DOHH2 (cell line): ENCODE measurements around the gene SIRPG.
"Not testable (repeated sequence)": the region's sequence is repeated elsewhere in the genome, so short reads cannot be mapped to it uniquely, and the experiment has no call there.

ENCODE experiments used
- H3F3A ChIP-seq: fragments of 200-600 bp; sonication (generic), shearing (Covaris generic); 2 replicates; pipeline ENCODE4 v1.6.0; 2016; ENCODE audit warnings: antibody characterized with exemption, mild to moderate bottlenecking; ENCODE audit not compliant: control insufficient read depth, insufficient read depth
- H3K27ac ChIP-seq: fragments of 200-600 bp; sonication (generic); 2 replicates; pipeline ENCODE4 v1.5.1; 2014; ENCODE audit warnings: low read depth, mild to moderate bottlenecking, low read length, moderate library complexity
- H3K27me3 ChIP-seq: fragments of 200-600 bp; sonication (generic); 2 replicates; pipeline ENCODE4 v1.6.1; 2014; ENCODE audit warnings: mild to moderate bottlenecking, low read length, mixed read lengths; ENCODE audit not compliant: control insufficient read depth
- H3K36me3 ChIP-seq: fragments of 200-600 bp; sonication (generic); 2 replicates; pipeline ENCODE4 v1.6.1; 2014; ENCODE audit warnings: mild to moderate bottlenecking, low read length, moderate library complexity, mixed read lengths; ENCODE audit not compliant: control insufficient read depth
- H3K4me1 ChIP-seq: fragments of 200-600 bp; sonication (generic); 2 replicates; pipeline ENCODE4 v1.6.1; 2014; ENCODE audit warnings: mild to moderate bottlenecking, low read length, mixed read lengths; ENCODE audit not compliant: control insufficient read depth
- H3K4me2 ChIP-seq: fragments of 200-600 bp; sonication (generic); 2 replicates; pipeline ENCODE4 v1.6.0; 2014; ENCODE audit warnings: mild to moderate bottlenecking, low read length, moderate library complexity
- H3K4me3 ChIP-seq: fragments of 200-600 bp; sonication (generic); 2 replicates; pipeline ENCODE4 v1.5.1; 2014; ENCODE audit warnings: mild to moderate bottlenecking, low read length, mixed read lengths
- H3K79me2 ChIP-seq: fragments of 200-600 bp; sonication (generic); 2 replicates; pipeline ENCODE4 v1.6.1; 2014; ENCODE audit warnings: mild to moderate bottlenecking, low read length, mixed read lengths; ENCODE audit not compliant: control insufficient read depth
- H3K9me2 ChIP-seq: fragments of 200-600 bp; sonication (generic); replicated peaks from 2 replicates; pipeline ENCODE4 v1.6.1; 2014; ENCODE audit warnings: mild to moderate bottlenecking, low read length, mixed read lengths; ENCODE audit not compliant: control insufficient read depth
- H3K9me3 ChIP-seq: fragments of 200-600 bp; sonication (generic); 2 replicates; pipeline ENCODE4 v1.6.1; 2014; ENCODE audit warnings: antibody characterized with exemption, low read length, mixed read lengths; ENCODE audit not compliant: control insufficient read depth, insufficient read depth
- H4K20me1 ChIP-seq: fragments of 200-600 bp; sonication (generic); 2 replicates; pipeline ENCODE4 v1.6.0; 2014; ENCODE audit warnings: low read depth, mild to moderate bottlenecking, antibody characterized with exemption, low read length, moderate library complexity; ENCODE audit not compliant: control insufficient read depth, insufficient read depth
- EZH2phosphoT487 ChIP-seq: fragments of 200-600 bp; sonication (generic); IDR thresholded peaks from 2 replicates; pipeline ENCODE4 v1.6.1; 2017; ENCODE audit warnings: borderline replicate concordance, mild to moderate bottlenecking, antibody characterized with exemption, low read length, moderate library complexity, mixed read lengths
- TF ChIP-seq, protein P1 (sequence below): fragments of 200-600 bp; sonication (generic); IDR thresholded peaks from one replicate; pipeline ENCODE4 v1.5.1; 2014; ENCODE audit warnings: antibody characterized with exemption, mild to moderate bottlenecking, low read depth, low read length; ENCODE audit not compliant: poor library complexity, severe bottlenecking

Gene SIRPG

DNA sequence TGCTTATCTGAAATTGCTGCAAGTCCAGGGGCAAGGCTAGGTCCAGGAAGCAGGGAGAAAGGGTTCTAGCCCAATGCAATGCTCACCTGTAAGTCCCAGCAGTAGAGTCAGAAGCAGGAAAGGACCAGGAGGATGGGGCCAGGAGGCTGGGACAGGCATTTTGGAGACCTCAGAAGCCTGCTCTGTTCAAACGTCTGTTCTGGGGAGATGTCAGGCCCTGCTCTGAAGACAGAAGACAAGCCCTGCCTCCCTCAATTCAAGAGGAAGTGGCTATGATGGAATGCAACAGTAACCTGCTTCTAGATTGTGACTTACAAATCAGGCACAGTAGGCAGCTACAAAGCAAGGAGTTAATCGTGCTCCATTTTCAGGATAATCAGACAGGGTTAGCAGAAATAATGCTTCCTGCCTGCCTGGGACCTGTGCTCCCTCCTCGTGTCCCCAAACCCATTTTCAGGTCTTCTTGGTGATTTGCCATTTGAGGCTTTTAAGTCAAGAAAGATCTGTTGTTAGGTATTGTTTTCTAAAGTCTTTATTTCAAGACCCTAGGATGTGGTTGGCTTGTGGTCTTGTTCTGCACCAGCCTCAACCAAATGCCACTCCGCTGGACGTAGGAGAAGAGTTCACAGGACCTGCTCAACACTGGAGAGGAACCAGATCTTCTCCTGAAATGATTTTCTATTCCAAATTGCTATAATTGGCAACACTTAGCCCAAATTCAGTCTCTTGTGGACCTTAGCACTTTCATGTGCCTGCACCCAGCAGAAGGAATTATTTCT is at the start of gene SIRPG:
TSS of gene SIRPG (minus strand) at position 224 of the 779 bp plus-strand sequence. CDS start at position 159, 65 bp downstream.
- Histone ChIP-seq H3K4me2 (no peak within 1 kb of the TSS), H3K27me3 (peaks cover 18% of the 10 kb centered on the region), H3F3A (no peaks in the 10 kb centered on the region), H3K4me3 (no peak within 1 kb of the TSS), H3K79me2 (no peaks in the 10 kb centered on the region), H3K27ac (no peak within 1 kb of the TSS), H4K20me1 (no peaks in the 10 kb centered on the region), H3K9me3 (no peaks in the 10 kb centered on the region), H3K4me1 (peaks cover 4% of the 10 kb centered on the region; the same call in 1 of the 2 replicates), H3K9me2 (no peaks in the 10 kb centered on the region), H3K36me3 (no peaks in the 10 kb centered on the region)
- TF ChIP-seq, protein P1, sequence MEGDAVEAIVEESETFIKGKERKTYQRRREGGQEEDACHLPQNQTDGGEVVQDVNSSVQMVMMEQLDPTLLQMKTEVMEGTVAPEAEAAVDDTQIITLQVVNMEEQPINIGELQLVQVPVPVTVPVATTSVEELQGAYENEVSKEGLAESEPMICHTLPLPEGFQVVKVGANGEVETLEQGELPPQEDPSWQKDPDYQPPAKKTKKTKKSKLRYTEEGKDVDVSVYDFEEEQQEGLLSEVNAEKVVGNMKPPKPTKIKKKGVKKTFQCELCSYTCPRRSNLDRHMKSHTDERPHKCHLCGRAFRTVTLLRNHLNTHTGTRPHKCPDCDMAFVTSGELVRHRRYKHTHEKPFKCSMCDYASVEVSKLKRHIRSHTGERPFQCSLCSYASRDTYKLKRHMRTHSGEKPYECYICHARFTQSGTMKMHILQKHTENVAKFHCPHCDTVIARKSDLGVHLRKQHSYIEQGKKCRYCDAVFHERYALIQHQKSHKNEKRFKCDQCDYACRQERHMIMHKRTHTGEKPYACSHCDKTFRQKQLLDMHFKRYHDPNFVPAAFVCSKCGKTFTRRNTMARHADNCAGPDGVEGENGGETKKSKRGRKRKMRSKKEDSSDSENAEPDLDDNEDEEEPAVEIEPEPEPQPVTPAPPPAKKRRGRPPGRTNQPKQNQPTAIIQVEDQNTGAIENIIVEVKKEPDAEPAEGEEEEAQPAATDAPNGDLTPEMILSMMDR = no peak
- TF ChIP-seq EZH2phosphoT487 = no peak

- not testable (repeated sequence) for H3K4me1 ChIP-seq, H4K20me1 ChIP-seq, H3K4me3 ChIP-seq, H3K79me2 ChIP-seq, H3K9me3 ChIP-seq, H3K9me2 ChIP-seq, H3F3A ChIP-seq, H3K36me3 ChIP-seq, H3K4me2 ChIP-seq, H3K27ac ChIP-seq
- H3K27me3 ChIP-seq = peaks cover 16% of the 10 kb centered on the region
Measured at GRCh38 chr20:1706887-1707286, 49.3 kb upstream of the SIRPG start.

- Histone ChIP-seq H3F3A (no peaks in the 10 kb centered on the region), H3K4me2 (no peak overlapping the region), H3K9me2 (no peaks in the 10 kb centered on the region)
Measured at GRCh38 chr20:1706079-1706478, 48.5 kb upstream of the SIRPG start.

DNA sequence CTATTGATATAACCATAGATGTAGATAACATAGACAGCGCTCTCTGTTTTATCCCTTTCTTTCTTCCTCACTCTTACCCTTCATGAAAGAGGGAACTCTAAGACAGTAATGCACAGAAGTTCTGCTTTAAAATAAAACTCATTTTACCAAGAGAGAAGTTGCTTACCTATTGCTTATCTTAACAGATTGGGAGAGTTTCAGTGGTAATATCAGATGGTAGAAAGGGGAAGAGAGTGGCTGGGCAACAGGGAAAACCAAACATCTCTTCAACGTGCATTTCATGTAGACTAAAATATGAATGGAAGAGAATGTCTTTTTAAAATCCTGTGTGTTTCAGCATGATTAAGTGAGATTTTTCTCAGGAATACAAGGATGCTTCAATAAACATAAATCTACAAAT is 45.3 kb upstream of the SIRPG start:
- H4K20me1 ChIP-seq = no peaks in the 10 kb centered on the region
- no peak overlapping the region for H3K27ac ChIP-seq
- peaks cover 13% of the 10 kb centered on the region for H3K27me3 ChIP-seq
- no peak for TF ChIP-seq EZH2phosphoT487
- TF ChIP-seq, protein P1 = no peak
- no peaks in the 10 kb centered on the region for H3K9me3 ChIP-seq
- no peaks in the 10 kb centered on the region for H3K36me3 ChIP-seq
- H3F3A ChIP-seq = no peaks in the 10 kb centered on the region
- no peak overlapping the region for H3K4me2 ChIP-seq
- no peaks in the 10 kb centered on the region for H3K79me2 ChIP-seq
- H3K4me3 ChIP-seq = no peak overlapping the region
- H3K9me2 ChIP-seq = no peaks in the 10 kb centered on the region
- H3K4me1 ChIP-seq = no peaks in the 10 kb centered on the region

More at GRCh38 chr20:1706079-1706478, 48.5 kb upstream of the SIRPG start:
- H3K79me2 ChIP-seq = no peaks in the 10 kb centered on the region
- no peak overlapping the region for H3K4me3 ChIP-seq
- H3K27ac ChIP-seq = no peak overlapping the region
- H3K4me1 ChIP-seq = no peaks in the 10 kb centered on the region
- H3K27me3 ChIP-seq = peaks cover 16% of the 10 kb centered on the region
- no peaks in the 10 kb centered on the region for H3K9me3 ChIP-seq
- no peaks in the 10 kb centered on the region for H3K36me3 ChIP-seq
- no peaks in the 10 kb centered on the region for H4K20me1 ChIP-seq
- TF ChIP-seq EZH2phosphoT487 = no peak
- TF ChIP-seq, protein P1 = no peak
